NCI-H2171 (cell line): ENCODE measurements around the gene RNF208.

ENCODE experiments used
- DNase-seq: peaks from one replicate; lab custom pipeline; 2025; lab: John Stamatoyannopoulos, UW

RNF208 gene

GRCh38 chr9:137175345-137175961 is 46.6 kb downstream of the RNF208 start:
- no peak for DNase-seq

DNA sequence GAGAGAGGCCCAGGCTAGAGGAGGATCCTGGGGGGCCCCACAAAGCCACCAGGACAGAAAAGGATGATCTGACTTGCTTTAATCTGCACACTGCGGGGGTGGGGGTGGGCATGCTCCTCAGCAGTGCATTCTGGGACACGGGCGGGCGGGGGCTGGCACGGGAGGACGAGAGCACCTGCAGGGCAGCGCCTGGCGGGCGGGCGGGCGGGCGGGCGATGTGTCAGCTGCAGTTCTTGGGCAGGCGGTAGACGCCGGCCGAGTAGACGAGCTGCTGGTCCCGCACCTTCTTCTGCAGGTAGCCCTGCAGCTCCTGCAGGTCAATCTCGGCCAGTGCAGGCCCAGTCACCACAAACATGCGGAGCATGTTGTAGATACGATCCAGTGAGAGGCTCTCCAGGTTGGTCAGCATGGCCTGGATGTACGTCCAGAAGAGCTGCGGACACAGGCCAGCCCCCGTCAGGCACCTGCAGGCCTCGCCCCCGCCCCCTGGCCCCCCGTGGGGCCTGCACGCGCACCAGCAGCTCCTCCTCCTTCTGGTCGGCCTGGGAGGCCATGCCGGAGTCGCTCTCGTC is 47.2 kb downstream of the RNF208 start:
- peak; percentile 29 for DNase-seq

- DNase-seq, result no peak
These were observed 48.0 kb downstream of the RNF208 start for GRCh38 chr9:137173796-137174664.

GRCh38 chr9:137172901-137173795 is 48.9 kb downstream of the RNF208 start:
- no peak for DNase-seq

DNA sequence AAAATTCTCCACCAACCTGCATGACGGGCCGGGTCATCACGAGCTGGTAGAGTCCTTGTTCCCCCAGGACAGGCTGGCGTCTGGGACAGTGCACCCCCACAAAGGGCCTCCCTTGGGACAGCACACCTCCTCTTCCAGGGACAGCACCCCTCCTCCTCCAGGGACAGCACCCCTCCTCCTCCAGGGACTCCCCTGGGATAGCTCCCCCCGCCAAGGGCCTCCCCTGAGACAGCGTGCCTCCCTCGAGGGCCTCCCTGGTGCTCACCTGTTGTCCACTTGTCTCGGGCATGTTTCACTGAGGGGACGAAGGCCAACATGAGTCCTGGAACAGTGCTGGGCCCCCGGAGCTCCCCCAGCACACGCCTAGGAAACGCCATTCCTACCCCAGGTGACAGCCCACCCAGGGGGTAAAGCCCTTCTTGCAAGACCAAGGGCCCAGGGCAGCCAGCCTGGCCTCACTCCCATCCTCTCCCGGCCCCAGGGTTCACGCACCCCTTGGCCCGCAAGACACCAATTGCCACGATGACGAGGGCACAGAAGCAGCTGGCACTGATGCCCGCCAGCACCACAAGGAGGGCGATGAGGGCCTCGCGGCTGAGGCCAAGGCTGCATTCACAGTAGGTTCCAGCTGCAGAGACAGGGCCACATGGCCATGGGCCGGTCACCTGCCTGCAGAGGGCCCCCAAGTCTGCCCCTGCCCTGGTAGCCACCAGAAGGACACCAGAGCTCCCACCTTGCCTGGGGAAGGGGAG is 50.7 kb downstream of the RNF208 start:
- no peak for DNase-seq

- DNase-seq, result no peak
These were observed 51.4 kb downstream of the RNF208 start for GRCh38 chr9:137170486-137171148.
